Stomach (tissue), 4 donors: Measurements from ENCODE around the gene GNAT3.

ENCODE experiments used
- POLR2A ChIP-seq, 4 donors: fragments of 450-650 bp; IDR thresholded peaks; one replicate each; pipeline ENCODE4 v1.6.1; 2016; ENCODE audit warnings: antibody characterized with exemption in 4 of 4, control low read depth in 2 of 4, mild to moderate bottlenecking in 1 of 4, moderate library complexity in 1 of 4
- TF ChIP-seq, protein P1 (sequence below), 7 experiments: fragments of 450-650 bp in 4 of 7; fragments of 200-600 bp in 3 of 7; sonication (generic) in 3 of 7; IDR thresholded peaks; one replicate each; pipeline ENCODE4 v1.5.1; 2016 to 2019; ENCODE audit warnings: antibody characterized with exemption in 7 of 7, control low read depth in 2 of 7, mild to moderate bottlenecking in 1 of 7

DNA sequence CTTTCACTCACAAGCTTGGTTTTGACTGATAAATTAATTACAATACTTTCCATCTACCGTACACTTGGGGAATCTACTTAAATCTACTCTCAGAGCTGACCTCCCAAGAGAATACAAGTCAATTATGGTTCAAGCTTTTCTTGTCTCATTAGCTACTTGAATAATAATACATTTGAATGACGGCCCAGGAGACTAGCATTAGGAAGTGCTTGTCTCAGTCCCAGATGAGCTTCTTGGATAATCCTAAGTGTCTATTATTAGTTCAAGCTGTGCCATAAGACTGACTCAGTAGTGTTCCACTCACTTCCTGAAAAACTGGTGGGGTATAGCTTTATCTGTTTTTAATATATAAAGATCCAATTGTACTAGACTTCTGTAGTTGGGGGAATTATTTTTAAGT is 100.2 kb downstream of the GNAT3 start:
- TF ChIP-seq, protein P1, sequence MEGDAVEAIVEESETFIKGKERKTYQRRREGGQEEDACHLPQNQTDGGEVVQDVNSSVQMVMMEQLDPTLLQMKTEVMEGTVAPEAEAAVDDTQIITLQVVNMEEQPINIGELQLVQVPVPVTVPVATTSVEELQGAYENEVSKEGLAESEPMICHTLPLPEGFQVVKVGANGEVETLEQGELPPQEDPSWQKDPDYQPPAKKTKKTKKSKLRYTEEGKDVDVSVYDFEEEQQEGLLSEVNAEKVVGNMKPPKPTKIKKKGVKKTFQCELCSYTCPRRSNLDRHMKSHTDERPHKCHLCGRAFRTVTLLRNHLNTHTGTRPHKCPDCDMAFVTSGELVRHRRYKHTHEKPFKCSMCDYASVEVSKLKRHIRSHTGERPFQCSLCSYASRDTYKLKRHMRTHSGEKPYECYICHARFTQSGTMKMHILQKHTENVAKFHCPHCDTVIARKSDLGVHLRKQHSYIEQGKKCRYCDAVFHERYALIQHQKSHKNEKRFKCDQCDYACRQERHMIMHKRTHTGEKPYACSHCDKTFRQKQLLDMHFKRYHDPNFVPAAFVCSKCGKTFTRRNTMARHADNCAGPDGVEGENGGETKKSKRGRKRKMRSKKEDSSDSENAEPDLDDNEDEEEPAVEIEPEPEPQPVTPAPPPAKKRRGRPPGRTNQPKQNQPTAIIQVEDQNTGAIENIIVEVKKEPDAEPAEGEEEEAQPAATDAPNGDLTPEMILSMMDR (IDR thresholded peaks at IDR 0.05) = no peak
- TF ChIP-seq POLR2A (IDR thresholded peaks at IDR 0.05) = no peak
